ENCODE results near the gene ANKK1.

Gene ANKK1

GRCh38 chr11:113387605-113388211, at the start of gene ANKK1:
ANKK1 (plus strand) TSS chr11:113387779; CDS start chr11:113387885, 106 bp downstream.
- no peak for DNase-seq
- Mint-ChIP-seq H3K9me3 (no peaks in the 10 kb centered on the region), H3K36me3 (peaks cover 4% of the 10 kb centered on the region in 2 donors), H3K27me3 (peaks cover 3 to 7% of the 10 kb centered on the region in 2 donors), H3K4me1 (no peaks in the 10 kb centered on the region), H3K27ac (no peak within 1 kb of the TSS), H3K4me3 (no peak within 1 kb of the TSS)
- ATAC-seq (replicated peaks): no peak

- Mint-ChIP-seq H3K27me3 (no peaks in the 10 kb centered on the region), H3K36me3 (peaks cover 39 to 68% of the 10 kb centered on the region in 2 donors), H3K27ac (no peak overlapping the region), H3K4me1 (no peaks in the 10 kb centered on the region), H3K4me3 (no peak overlapping the region), H3K9me3 (peaks cover 0 to 4% of the 10 kb centered on the region in 2 donors)
- DNase-seq (no peak), ATAC-seq (replicated peaks) (no peak)
Measured at GRCh38 chr11:113338730-113339129, 48.8 kb upstream of the ANKK1 start.

- H3K9me3 Mint-ChIP-seq: peaks cover 0 to 4% of the 10 kb centered on the region in 2 donors
- H3K4me1 Mint-ChIP-seq: no peaks in the 10 kb centered on the region
- no peaks in the 10 kb centered on the region for H3K27me3 Mint-ChIP-seq
- peaks cover 41 to 72% of the 10 kb centered on the region in 2 donors for H3K36me3 Mint-ChIP-seq
- no peak for DNase-seq
- no peak overlapping the region for H3K4me3 Mint-ChIP-seq
- ATAC-seq (replicated peaks): no peak
- H3K27ac Mint-ChIP-seq: no peak overlapping the region
Measured at GRCh38 chr11:113339929-113340589, 47.5 kb upstream of the ANKK1 start.

GRCh38 chr11:113341388-113342165, 46.0 kb upstream of the ANKK1 start:
- no peak overlapping the region for H3K27ac Mint-ChIP-seq
- peaks cover 33 to 65% of the 10 kb centered on the region in 2 donors for H3K36me3 Mint-ChIP-seq
- H3K9me3 Mint-ChIP-seq: no peaks in the 10 kb centered on the region
- no peaks in the 10 kb centered on the region for H3K4me1 Mint-ChIP-seq
- DNase-seq (no peak), ATAC-seq (replicated peaks) (no peak)
- no peaks in the 10 kb centered on the region for H3K27me3 Mint-ChIP-seq
- H3K4me3 Mint-ChIP-seq: no peak overlapping the region

- Mint-ChIP-seq H3K36me3 (peaks cover 32 to 59% of the 10 kb centered on the region in 2 donors), H3K4me3 (no peak overlapping the region), H3K4me1 (no peaks in the 10 kb centered on the region), H3K27me3 (no peaks in the 10 kb centered on the region), H3K27ac (no peak overlapping the region), H3K9me3 (no peaks in the 10 kb centered on the region)
- no peak for DNase-seq
- no peak for ATAC-seq (replicated peaks)
Measured at GRCh38 chr11:113345978-113346377, 41.6 kb upstream of the ANKK1 start.

- Mint-ChIP-seq H3K27ac (no peak overlapping the region), H3K36me3 (peaks cover 46 to 69% of the 10 kb centered on the region in 2 donors)
- no peak for DNase-seq
Measured at GRCh38 chr11:113349528-113349927, 38.1 kb upstream of the ANKK1 start.

GRCh38 chr11:113350336-113351067, 37.1 kb upstream of the ANKK1 start:
- DNase-seq (no peak), ATAC-seq (replicated peaks) (no peak)
- Mint-ChIP-seq H3K36me3 (peaks cover 53 to 72% of the 10 kb centered on the region in 2 donors), H3K4me3 (no peak overlapping the region), H3K27ac (no peak overlapping the region), H3K27me3 (no peaks in the 10 kb centered on the region), H3K4me1 (no peaks in the 10 kb centered on the region), H3K9me3 (peaks cover 9% of the 10 kb centered on the region in 2 donors)

More at GRCh38 chr11:113349528-113349927, 38.1 kb upstream of the ANKK1 start:
- H3K27me3 Mint-ChIP-seq: no peaks in the 10 kb centered on the region
- no peak overlapping the region for H3K4me3 Mint-ChIP-seq
- peaks cover under 1 to 3% of the 10 kb centered on the region in 2 donors for H3K9me3 Mint-ChIP-seq
- ATAC-seq (replicated peaks): no peak
- no peaks in the 10 kb centered on the region for H3K4me1 Mint-ChIP-seq

GRCh38 chr11:113351068-113351450, 36.5 kb upstream of the ANKK1 start:
- no peak for DNase-seq
- Mint-ChIP-seq H3K27me3 (no peaks in the 10 kb centered on the region), H3K4me1 (no peaks in the 10 kb centered on the region), H3K36me3 (peaks cover 58 to 74% of the 10 kb centered on the region in 2 donors), H3K4me3 (no peak overlapping the region), H3K27ac (no peak overlapping the region), H3K9me3 (peaks cover 14 to 15% of the 10 kb centered on the region in 2 donors)
- no peak for ATAC-seq (replicated peaks)

- Mint-ChIP-seq H3K4me1 (no peaks in the 10 kb centered on the region), H3K36me3 (peaks cover 62 to 78% of the 10 kb centered on the region in 2 donors), H3K27ac (no peak overlapping the region), H3K4me3 (no peak overlapping the region), H3K27me3 (no peaks in the 10 kb centered on the region), H3K9me3 (peaks cover 18 to 19% of the 10 kb centered on the region in 2 donors)
- DNase-seq (no peak), ATAC-seq (replicated peaks) (no peak)
Measured at GRCh38 chr11:113351480-113351879, 36.1 kb upstream of the ANKK1 start.

GRCh38 chr11:113356203-113356602, 31.4 kb upstream of the ANKK1 start:
- Mint-ChIP-seq H3K27me3 (no peaks in the 10 kb centered on the region), H3K36me3 (peaks cover 78 to 92% of the 10 kb centered on the region in 2 donors)
- ATAC-seq (replicated peaks): no peak

GRCh38 chr11:113363406-113363805, 24.2 kb upstream of the ANKK1 start:
- Mint-ChIP-seq H3K27ac (peak overlapping the region; percentile 6), H3K27me3 (no peaks in the 10 kb centered on the region), H3K4me3 (no peak overlapping the region), H3K4me1 (no peaks in the 10 kb centered on the region), H3K36me3 (peaks cover 56 to 57% of the 10 kb centered on the region in 2 donors), H3K9me3 (no peaks in the 10 kb centered on the region)
- no peak for ATAC-seq (replicated peaks)
- DNase-seq: no peak

More at GRCh38 chr11:113356203-113356602, 31.4 kb upstream of the ANKK1 start:
- H3K4me1 Mint-ChIP-seq: no peaks in the 10 kb centered on the region
- no peak for DNase-seq
- no peak overlapping the region for H3K27ac Mint-ChIP-seq
- H3K9me3 Mint-ChIP-seq: peaks cover 25 to 26% of the 10 kb centered on the region in 2 donors
- H3K4me3 Mint-ChIP-seq: no peak overlapping the region

- Mint-ChIP-seq H3K9me3 (no peaks in the 10 kb centered on the region), H3K36me3 (peaks cover 52 to 53% of the 10 kb centered on the region in 2 donors), H3K27ac (no peak overlapping the region), H3K27me3 (no peaks in the 10 kb centered on the region), H3K4me3 (no peak overlapping the region), H3K4me1 (no peaks in the 10 kb centered on the region)
- ATAC-seq (replicated peaks) (no peak), DNase-seq (no peak)
Measured at GRCh38 chr11:113363996-113364641, 23.5 kb upstream of the ANKK1 start.

- Mint-ChIP-seq H3K4me1 (no peaks in the 10 kb centered on the region), H3K27ac (no peak overlapping the region), H3K9me3 (no peaks in the 10 kb centered on the region), H3K36me3 (peaks cover 45 to 48% of the 10 kb centered on the region in 2 donors), H3K27me3 (no peaks in the 10 kb centered on the region), H3K4me3 (no peak overlapping the region)
- DNase-seq: no peak
- ATAC-seq (replicated peaks): no peak
Measured at GRCh38 chr11:113365895-113366294, 21.7 kb upstream of the ANKK1 start.

- ATAC-seq (replicated peaks) (no peak), DNase-seq (no peak)
- H3K4me1 Mint-ChIP-seq: no peaks in the 10 kb centered on the region
- H3K27ac Mint-ChIP-seq: no peak overlapping the region
- peaks cover 33 to 48% of the 10 kb centered on the region in 2 donors for H3K36me3 Mint-ChIP-seq
- H3K9me3 Mint-ChIP-seq: no peaks in the 10 kb centered on the region
- H3K27me3 Mint-ChIP-seq: no peaks in the 10 kb centered on the region
- H3K4me3 Mint-ChIP-seq: no peak overlapping the region
Measured at GRCh38 chr11:113369411-113369810, 18.2 kb upstream of the ANKK1 start.
